Astrocyte (in vitro differentiated cells and primary cell): ENCODE data around the gene TBC1D5. TPM values are rescaled to one million over a fixed set of nuclear protein-coding genes. Genes with fewer than 3 reads are reported as not detected.

Experiments
- DNase-seq: peaks from one replicate; pipeline ENCODE4 v3.0.0-alpha.2; 2010; ENCODE audit warnings: low read depth
- FAIRE-seq: peaks from 2 replicates; lab custom pipeline; 2011; peaks lifted over from hg19 to GRCh38; lab: Jason Lieb, UNC
- H2AFZ ChIP-seq: 2 replicates; pipeline ENCODE4 v1.6.0; 2012; ENCODE audit warnings: low read depth, low read length, inconsistent platforms
- H3K27ac ChIP-seq: 2 replicates; pipeline ENCODE4 v1.5.1; 2011; ENCODE audit warnings: low read depth, low read length, inconsistent platforms
- H3K27me3 ChIP-seq: 2 replicates; pipeline ENCODE4 v1.6.0; 2011; ENCODE audit warnings: low read length, inconsistent platforms; ENCODE audit not compliant: insufficient read depth
- H3K36me3 ChIP-seq: 2 replicates; pipeline ENCODE4 v1.5.1; 2011; ENCODE audit warnings: low read length, inconsistent platforms; ENCODE audit not compliant: insufficient read depth
- H3K4me1 ChIP-seq: 2 replicates; pipeline ENCODE4 v1.5.1; 2011; ENCODE audit warnings: low read length, inconsistent platforms; ENCODE audit not compliant: insufficient read depth
- H3K4me2 ChIP-seq: 2 replicates; pipeline ENCODE4 v1.6.0; 2012; ENCODE audit warnings: low read length, inconsistent platforms
- H3K4me3 ChIP-seq: 2 replicates; pipeline ENCODE4 v1.5.1; 2011; ENCODE audit warnings: low read depth, mild to moderate bottlenecking, low read length, inconsistent platforms; ENCODE audit not compliant: insufficient read depth
- H3K79me2 ChIP-seq: 2 replicates; pipeline ENCODE4 v1.6.0; 2012; ENCODE audit warnings: mild to moderate bottlenecking, low read length, inconsistent platforms; ENCODE audit not compliant: insufficient read depth
- H3K9ac ChIP-seq: 2 replicates; pipeline ENCODE4 v1.6.0; 2012; ENCODE audit warnings: mild to moderate bottlenecking, low read length, inconsistent platforms
- H3K9me3 ChIP-seq: 2 replicates; pipeline ENCODE4 v1.5.1; 2012; ENCODE audit warnings: low read depth, mild to moderate bottlenecking, low read length, inconsistent platforms; ENCODE audit not compliant: insufficient read depth
- H4K20me1 ChIP-seq: 2 replicates; pipeline ENCODE4 v1.6.0; 2012; ENCODE audit warnings: low read length, inconsistent platforms; ENCODE audit not compliant: insufficient read depth
- H3K27ac Mint-ChIP-seq: one replicate; pipeline ENCODE4 v1.8.0; 2021; ENCODE audit warnings: mild to moderate bottlenecking, mixed read lengths; ENCODE audit not compliant: unreplicated experiment
- H3K27me3 Mint-ChIP-seq: one replicate; pipeline ENCODE4 v1.8.0; 2021; ENCODE audit warnings: low read depth, mixed read lengths; ENCODE audit not compliant: unreplicated experiment
- H3K36me3 Mint-ChIP-seq: one replicate; pipeline ENCODE4 v1.8.0; 2021; ENCODE audit warnings: low read depth, mixed read lengths; ENCODE audit not compliant: unreplicated experiment
- H3K4me1 Mint-ChIP-seq: one replicate; pipeline ENCODE4 v1.8.0; 2021; ENCODE audit warnings: low read depth, mixed read lengths; ENCODE audit not compliant: unreplicated experiment
- H3K4me3 Mint-ChIP-seq: one replicate; pipeline ENCODE4 v1.8.0; 2021; ENCODE audit warnings: mild to moderate bottlenecking, moderate library complexity, mixed read lengths; ENCODE audit not compliant: unreplicated experiment
- H3K9me3 Mint-ChIP-seq: one replicate; pipeline ENCODE4 v1.8.0; 2021; ENCODE audit warnings: mild to moderate bottlenecking, mixed read lengths; ENCODE audit not compliant: unreplicated experiment
- CTCF ChIP-seq: IDR thresholded peaks from 2 replicates; pipeline ENCODE4 v1.5.1; 2011; ENCODE audit warnings: low read depth, mild to moderate bottlenecking, inconsistent platforms, low read length, moderate library complexity; ENCODE audit not compliant: insufficient read depth
- EZH2 ChIP-seq: IDR thresholded peaks from 2 replicates; pipeline ENCODE4 v1.6.1; 2012; ENCODE audit warnings: mild to moderate bottlenecking, low read length, inconsistent platforms; ENCODE audit not compliant: insufficient read depth
- total RNA-seq: library from RNA; stranded (reverse); gene quantifications from 2 replicates; pipeline ENCODE4 v1.2.1, GENCODE V29; 2021

Gene TBC1D5
- total RNA-seq, 1 donor from 2014 or later: 23.0 TPM

GRCh38 chr3:17473761-17474160 lies 268.7 kb downstream of the TBC1D5 start:
- Histone ChIP-seq H3K9ac (no peak overlapping the region), H3K4me3 (no peak overlapping the region), H3K4me1 (no peaks in the 10 kb centered on the region), H4K20me1 (no peaks in the 10 kb centered on the region), H3K79me2 (no peaks in the 10 kb centered on the region), H2AFZ (no peak overlapping the region), H3K9me3 (no peaks in the 10 kb centered on the region), H3K36me3 (no peaks in the 10 kb centered on the region), H3K27me3 (no peaks in the 10 kb centered on the region), H3K4me2 (no peak overlapping the region), H3K27ac (no peak overlapping the region)
- H3K36me3 Mint-ChIP-seq: no peaks in the 10 kb centered on the region
- DNase-seq (no peak), FAIRE-seq (no peak)
- TF ChIP-seq CTCF (peak; percentile 13), EZH2 (no peak)
- no peak overlapping the region for H3K4me3 Mint-ChIP-seq
- H3K4me1 Mint-ChIP-seq: peaks cover 1% of the 10 kb centered on the region
- no peaks in the 10 kb centered on the region for H3K9me3 Mint-ChIP-seq
- H3K27me3 Mint-ChIP-seq: no peaks in the 10 kb centered on the region
- no peak overlapping the region for H3K27ac Mint-ChIP-seq

- no peak overlapping the region for H3K4me3 Mint-ChIP-seq
- no peaks in the 10 kb centered on the region for H3K36me3 ChIP-seq
- H3K27ac ChIP-seq: no peak overlapping the region
Measured at GRCh38 chr3:17469954-17470353, 272.5 kb downstream of the TBC1D5 start.

More at GRCh38 chr3:17469954-17470353, 272.5 kb downstream of the TBC1D5 start:
- Histone ChIP-seq H2AFZ (no peak overlapping the region), H3K4me3 (no peak overlapping the region), H3K9ac (no peak overlapping the region), H4K20me1 (no peaks in the 10 kb centered on the region), H3K4me2 (no peak overlapping the region), H3K4me1 (no peaks in the 10 kb centered on the region), H3K79me2 (no peaks in the 10 kb centered on the region), H3K27me3 (no peaks in the 10 kb centered on the region), H3K9me3 (no peaks in the 10 kb centered on the region)
- H3K27me3 Mint-ChIP-seq: no peaks in the 10 kb centered on the region
- H3K4me1 Mint-ChIP-seq: peaks cover 6% of the 10 kb centered on the region
- H3K9me3 Mint-ChIP-seq: no peaks in the 10 kb centered on the region
- H3K36me3 Mint-ChIP-seq: no peaks in the 10 kb centered on the region
- FAIRE-seq: no peak
- no peak overlapping the region for H3K27ac Mint-ChIP-seq
- no peak for DNase-seq
- TF ChIP-seq EZH2 (no peak), CTCF (no peak)
